Activated CD4-positive, alpha-beta T cell treated with anti-CD3 and anti-CD28 coated beads, Interleukin-2, amount 10 ng/mL, durations not matched to agents 7 days and 5 days (primary cell): Measurements from ENCODE around the gene PHB1. TPM values are rescaled to one million over a fixed set of nuclear protein-coding genes. Genes with fewer than 3 reads are reported as not detected.
"Not testable (repeated sequence)": the region's sequence is repeated elsewhere in the genome, so short reads cannot be mapped to it uniquely, and the experiment has no call there.

Experiments
- CTCF ChIA-PET: fragments of 350-600 bp; sonication (Branson Sonifier 250); formaldehyde crosslinking; loops from one replicate; lab custom pipeline; 2021; ENCODE audit warnings: antibody characterized with exemption; lab: Charles Lee
- POLR2A ChIA-PET: fragments of 350-600 bp; sonication (Branson Sonifier 250); formaldehyde crosslinking; loops from one replicate; lab custom pipeline; 2021; ENCODE audit warnings: antibody characterized with exemption; lab: Charles Lee
- DNase-seq: peaks from one replicate; pipeline ENCODE4 v3.0.0-alpha.2; 2020
- H3K27ac Mint-ChIP-seq: one replicate; pipeline ENCODE4 v1.8.0; 2021; ENCODE audit warnings: mild to moderate bottlenecking, moderate library complexity, mixed read lengths
- H3K27me3 Mint-ChIP-seq: one replicate; pipeline ENCODE4 v1.8.0; 2021; ENCODE audit warnings: mixed read lengths
- H3K36me3 Mint-ChIP-seq: one replicate; pipeline ENCODE4 v1.8.0; 2021; ENCODE audit warnings: low read depth, mixed read lengths
- H3K4me1 Mint-ChIP-seq: one replicate; pipeline ENCODE4 v1.8.0; 2021; ENCODE audit warnings: mixed read lengths
- H3K4me3 Mint-ChIP-seq: one replicate; pipeline ENCODE4 v1.8.0; 2021; ENCODE audit warnings: mild to moderate bottlenecking, moderate library complexity, mixed read lengths
- H3K9me3 Mint-ChIP-seq: one replicate; pipeline ENCODE4 v1.8.0; 2021; ENCODE audit warnings: mixed read lengths
- total RNA-seq, 2 experiments: library from RNA; stranded (reverse); gene quantifications; one replicate each; pipeline ENCODE4 v1.2.3, GENCODE V29; 2021

PHB1 gene
- total RNA-seq, 2 experiments from 2014 or later = 132 to 153 TPM

DNA sequence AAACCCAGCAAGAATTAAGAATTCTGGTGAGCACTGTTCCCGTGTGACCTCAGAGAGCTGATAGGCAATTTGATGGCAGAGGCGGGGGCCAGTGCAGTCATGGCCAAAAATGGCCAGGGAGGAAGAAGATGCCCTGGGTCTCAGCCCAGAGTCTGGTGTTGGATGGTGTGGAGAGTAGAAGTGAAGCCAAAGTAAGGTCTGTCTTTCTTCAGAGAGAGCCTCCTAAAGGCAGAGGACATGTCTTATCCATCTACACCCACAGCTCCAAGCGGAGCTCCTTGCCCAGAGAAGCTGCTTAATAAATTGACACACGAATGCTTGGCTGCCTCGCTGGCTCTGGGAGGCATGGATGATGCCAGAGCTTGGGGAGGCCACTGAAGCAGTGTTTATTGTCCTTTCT is 32.9 kb downstream of the PHB1 start:
- Mint-ChIP-seq H3K4me3 (no peak overlapping the region), H3K36me3 (peaks cover 4% of the 10 kb centered on the region), H3K9me3 (no peaks in the 10 kb centered on the region), H3K27ac (no peak overlapping the region), H3K4me1 (peaks cover 5% of the 10 kb centered on the region), H3K27me3 (peaks cover 9% of the 10 kb centered on the region)
- CTCF ChIA-PET = interaction anchor here (1.4 to 1.9 kb wide), 2 partner anchors 11 to 18 kb away, joined by 4 read pairs; no protein-coding TSS in a partner anchor
- POLR2A ChIA-PET = interaction anchor here (0.6 kb wide), 2 partner anchors 128 to 315 kb away, joined by 3 to 8 read pairs; no protein-coding TSS in a partner anchor
- DNase-seq = no peak

GRCh38 chr17:49381033-49381432 is 33.6 kb downstream of the PHB1 start:
- peaks cover under 1% of the 10 kb centered on the region for H3K4me1 Mint-ChIP-seq
- no peak overlapping the region for H3K27ac Mint-ChIP-seq
- no peaks in the 10 kb centered on the region for H3K9me3 Mint-ChIP-seq
- POLR2A ChIA-PET = interaction anchor here (0.6 kb wide), 1 partner anchor 44 kb away, joined by 3 read pairs; no protein-coding TSS in a partner anchor
- DNase-seq = no peak
- peaks cover 7% of the 10 kb centered on the region for H3K27me3 Mint-ChIP-seq
- CTCF ChIA-PET = interaction anchor here (0.6 to 2.0 kb wide), 4 partner anchors 10 to 61 kb away, joined by 4 to 5 read pairs (median 4); no protein-coding TSS in a partner anchor
- peaks cover 4% of the 10 kb centered on the region for H3K36me3 Mint-ChIP-seq
- no peak overlapping the region for H3K4me3 Mint-ChIP-seq

GRCh38 chr17:49379926-49380325 is 34.8 kb downstream of the PHB1 start:
- no peaks in the 10 kb centered on the region for H3K4me1 Mint-ChIP-seq
- H3K4me3 Mint-ChIP-seq = no peak overlapping the region
- no peaks in the 10 kb centered on the region for H3K9me3 Mint-ChIP-seq
- DNase-seq = no peak
- ChIA-PET CTCF (interaction anchor here (2.0 kb wide), 1 partner anchor 11 kb away, joined by 4 read pairs; no protein-coding TSS in a partner anchor), POLR2A (no interaction called here)
- H3K36me3 Mint-ChIP-seq = peaks cover 4% of the 10 kb centered on the region
- H3K27me3 Mint-ChIP-seq = peaks cover 6% of the 10 kb centered on the region
- H3K27ac Mint-ChIP-seq = no peak overlapping the region

DNA sequence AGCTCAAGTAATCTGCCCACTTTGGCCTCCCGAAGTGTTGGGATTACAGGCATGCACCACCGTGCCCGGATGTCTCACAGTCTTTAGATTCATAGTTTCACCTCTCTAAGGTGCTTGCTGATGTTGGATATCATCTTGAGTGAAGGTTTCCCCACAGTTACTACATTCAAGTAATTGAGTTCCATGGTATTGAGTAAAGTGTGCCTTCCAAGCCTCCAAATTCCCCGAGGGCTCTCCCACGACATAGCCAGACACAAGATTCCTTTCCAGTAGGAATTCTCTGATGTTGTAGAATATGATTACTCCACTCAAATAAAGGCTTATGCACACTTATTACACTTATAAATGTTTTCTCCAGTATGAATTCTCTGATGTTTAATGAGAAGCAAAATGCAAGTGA is 36.4 kb downstream of the PHB1 start:
- ChIA-PET CTCF (interaction anchor here (0.8 to 1.0 kb wide), 2 partner anchors 10 to 13 kb away, joined by 3 read pairs; no protein-coding TSS in a partner anchor), POLR2A (no interaction called here)
- Mint-ChIP-seq H3K4me1 (no peaks in the 10 kb centered on the region), H3K4me3 (no peak overlapping the region), H3K36me3 (peaks cover 4% of the 10 kb centered on the region), H3K27me3 (peaks cover 6% of the 10 kb centered on the region), H3K27ac (no peak overlapping the region), H3K9me3 (no peaks in the 10 kb centered on the region)
- no peak for DNase-seq

DNA sequence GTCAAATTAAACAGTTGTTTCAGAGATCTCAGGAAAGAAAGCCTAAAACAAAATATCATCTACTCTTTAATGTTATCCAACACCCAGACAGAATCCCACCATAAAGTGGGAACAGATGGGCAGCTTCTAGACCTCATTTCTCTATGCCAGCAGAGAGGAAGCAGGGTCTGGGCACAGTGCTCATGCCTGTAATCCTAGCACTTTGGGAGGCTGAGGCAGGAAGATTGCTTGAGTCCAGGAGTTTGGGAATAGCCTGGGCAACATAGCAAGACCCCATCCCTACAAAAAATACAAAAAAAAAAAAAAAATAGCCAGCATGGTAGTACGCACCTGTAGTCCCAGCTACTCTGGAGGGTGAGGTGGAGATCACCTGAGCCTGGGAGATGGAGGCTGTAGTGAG is 39.1 kb downstream of the PHB1 start:
- Mint-ChIP-seq H3K4me1 (no peaks in the 10 kb centered on the region), H3K36me3 (peaks cover 2% of the 10 kb centered on the region), H3K27me3 (peaks cover 6% of the 10 kb centered on the region), H3K4me3 (no peak overlapping the region), H3K27ac (no peak overlapping the region), H3K9me3 (no peaks in the 10 kb centered on the region)
- DNase-seq = no peak
- ChIA-PET POLR2A (no interaction called here), CTCF (interaction anchor here (0.9 to 2.9 kb wide), 3 partner anchors 9 to 14 kb away, joined by 4 to 9 read pairs (median 4); no protein-coding TSS in a partner anchor)

GRCh38 chr17:49373115-49373514 is 41.6 kb downstream of the PHB1 start:
- CTCF ChIA-PET = no interaction called here
- POLR2A ChIA-PET = no interaction called here
- no peaks in the 10 kb centered on the region for H3K27me3 Mint-ChIP-seq
- peaks cover 3% of the 10 kb centered on the region for H3K4me1 Mint-ChIP-seq
- H3K4me3 Mint-ChIP-seq = no peak overlapping the region
- H3K36me3 Mint-ChIP-seq = no peaks in the 10 kb centered on the region
- DNase-seq = no peak
- no peak overlapping the region for H3K27ac Mint-ChIP-seq
- no peaks in the 10 kb centered on the region for H3K9me3 Mint-ChIP-seq

- Mint-ChIP-seq H3K4me3 (no peak overlapping the region), H3K27me3 (no peaks in the 10 kb centered on the region), H3K9me3 (no peaks in the 10 kb centered on the region), H3K27ac (no peak overlapping the region), H3K4me1 (peaks cover 5% of the 10 kb centered on the region), H3K36me3 (no peaks in the 10 kb centered on the region)
- ChIA-PET CTCF (no interaction called here), POLR2A (interaction anchor here (0.5 kb wide), 1 partner anchor 125 kb away, joined by 3 read pairs; no protein-coding TSS in a partner anchor)
- no peak for DNase-seq
These were observed 42.3 kb downstream of the PHB1 start for GRCh38 chr17:49372425-49372824.

- no peaks in the 10 kb centered on the region for H3K27me3 Mint-ChIP-seq
These were observed 43.5 kb downstream of the PHB1 start for GRCh38 chr17:49370971-49371834.

DNA sequence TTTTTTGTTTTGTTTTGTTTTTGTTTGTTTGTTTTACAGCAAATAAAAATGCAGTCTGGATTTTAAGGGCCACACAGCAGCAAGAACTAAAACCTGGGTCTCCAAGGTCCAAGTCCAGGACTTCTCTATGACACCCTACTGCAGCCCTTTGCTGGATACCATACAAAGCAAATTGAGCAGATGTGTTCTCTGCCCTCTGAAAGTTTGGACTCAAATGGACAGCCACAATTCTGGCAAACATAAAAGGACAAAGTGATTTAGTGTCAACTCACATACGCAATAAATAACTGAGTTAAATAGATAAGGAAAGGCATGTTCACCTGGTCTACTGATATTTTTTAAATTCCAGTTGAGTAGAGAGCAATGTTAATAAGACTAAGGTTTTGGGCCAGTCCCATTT is 44.9 kb downstream of the PHB1 start:
- CTCF ChIA-PET = interaction anchor here (1.3 to 1.5 kb wide), 2 partner anchors 51 to 162 kb away, joined by 3 to 5 read pairs; no protein-coding TSS in a partner anchor
- POLR2A ChIA-PET = no interaction called here
- no peaks in the 10 kb centered on the region for H3K36me3 Mint-ChIP-seq
- H3K4me3 Mint-ChIP-seq = no peak overlapping the region
- H3K27ac Mint-ChIP-seq = no peak overlapping the region
- no peaks in the 10 kb centered on the region for H3K9me3 Mint-ChIP-seq
- no peaks in the 10 kb centered on the region for H3K27me3 Mint-ChIP-seq
- DNase-seq = no peak
- H3K4me1 Mint-ChIP-seq = peaks cover 20% of the 10 kb centered on the region

More at GRCh38 chr17:49370971-49371834, 43.5 kb downstream of the PHB1 start:
- Mint-ChIP-seq H3K4me3 (no peak overlapping the region), H3K9me3 (no peaks in the 10 kb centered on the region), H3K27ac (no peak overlapping the region), H3K36me3 (no peaks in the 10 kb centered on the region), H3K4me1 (peaks cover 8% of the 10 kb centered on the region)
- ChIA-PET POLR2A (no interaction called here), CTCF (interaction anchor here (0.7 to 1.0 kb wide), 4 partner anchors 10 to 26 kb away, joined by 3 to 4 read pairs (median 4); no protein-coding TSS in a partner anchor)
- DNase-seq = no peak

DNA sequence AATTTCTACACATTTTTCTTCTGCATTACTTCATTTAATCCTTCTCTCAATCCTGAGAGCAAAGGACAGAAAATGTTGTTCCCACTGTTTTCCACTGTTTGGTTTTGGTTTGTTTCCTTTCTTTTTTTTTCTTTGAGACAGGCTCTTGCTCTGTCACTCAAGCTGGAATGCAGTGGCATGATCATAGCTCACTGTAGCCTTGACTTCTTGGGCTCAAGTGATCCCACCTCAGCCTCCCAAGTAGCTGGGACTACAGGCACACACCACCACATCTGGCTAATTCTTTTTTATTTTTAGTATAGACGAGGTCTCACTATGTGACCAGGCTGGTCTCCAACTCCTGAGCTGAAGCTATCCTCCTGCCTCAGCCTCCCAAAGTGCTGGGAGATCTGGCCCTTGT is 45.6 kb downstream of the PHB1 start:
- Mint-ChIP-seq H3K36me3 (no peaks in the 10 kb centered on the region), H3K9me3 (no peaks in the 10 kb centered on the region), H3K4me1 (peaks cover 24% of the 10 kb centered on the region), H3K27ac (no peak overlapping the region), H3K27me3 (no peaks in the 10 kb centered on the region), H3K4me3 (no peak overlapping the region)
- DNase-seq = no peak
- ChIA-PET POLR2A (no interaction called here), CTCF (interaction anchor here (1.0 to 1.6 kb wide), 13 partner anchors 8 to 161 kb away, joined by 3 to 9 read pairs (median 4); no protein-coding TSS in a partner anchor)

DNA sequence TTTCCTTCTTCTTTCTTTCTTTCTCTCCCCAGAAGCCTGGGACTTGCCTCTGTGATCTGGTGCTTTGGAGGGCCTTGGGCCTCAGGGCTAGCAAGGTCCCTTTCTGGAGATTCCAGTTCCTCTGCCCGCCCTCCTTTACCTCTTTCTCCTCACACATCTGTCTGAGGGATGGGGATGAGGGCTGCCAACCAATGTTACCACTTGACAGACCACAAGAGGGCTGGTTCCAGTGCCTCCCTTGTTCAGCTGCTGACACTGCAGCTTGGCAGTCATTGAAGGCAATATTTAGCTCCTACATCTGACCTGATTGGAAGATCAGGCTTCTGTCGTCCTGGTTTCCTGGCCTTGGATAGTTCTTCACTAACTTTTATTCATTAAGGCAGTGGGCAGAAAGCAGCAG is 49.0 kb downstream of the PHB1 start:
- peak; percentile 54 for DNase-seq
- POLR2A ChIA-PET = no interaction called here
- H3K27ac Mint-ChIP-seq = peak overlapping the region; percentile 80

GRCh38 chr17:49365126-49365525 is 49.6 kb downstream of the PHB1 start:
- not testable (repeated sequence) for H3K27ac Mint-ChIP-seq

More for the DNA sequence above, 49.0 kb downstream of the PHB1 start:
- Mint-ChIP-seq H3K4me1 (peaks cover 35% of the 10 kb centered on the region), H3K27me3 (no peaks in the 10 kb centered on the region), H3K36me3 (no peaks in the 10 kb centered on the region), H3K9me3 (no peaks in the 10 kb centered on the region), H3K4me3 (no peak overlapping the region)
- CTCF ChIA-PET = interaction anchor here (0.6 to 1.8 kb wide), 5 partner anchors 13 to 49 kb away, joined by 3 to 9 read pairs (median 4); no protein-coding TSS in a partner anchor

GRCh38 chr17:49364119-49364518 is 50.6 kb downstream of the PHB1 start:
- peaks cover 49% of the 10 kb centered on the region for H3K4me1 Mint-ChIP-seq
- H3K36me3 Mint-ChIP-seq = peaks cover 4% of the 10 kb centered on the region
- POLR2A ChIA-PET = no interaction called here
- H3K4me3 Mint-ChIP-seq = no peak overlapping the region
- no peaks in the 10 kb centered on the region for H3K9me3 Mint-ChIP-seq
- CTCF ChIA-PET = no interaction called here
- H3K27me3 Mint-ChIP-seq = no peaks in the 10 kb centered on the region
- DNase-seq = no peak
- H3K27ac Mint-ChIP-seq = no peak overlapping the region

More at GRCh38 chr17:49365126-49365525, 49.6 kb downstream of the PHB1 start:
- POLR2A ChIA-PET, H3K9me3 Mint-ChIP-seq, H3K36me3 Mint-ChIP-seq, H3K4me3 Mint-ChIP-seq, H3K27me3 Mint-ChIP-seq, DNase-seq: not testable (repeated sequence)
- peaks cover 39% of the 10 kb centered on the region for H3K4me1 Mint-ChIP-seq
- CTCF ChIA-PET = interaction anchor here (0.6 to 1.8 kb wide), 7 partner anchors 14 to 336 kb away, joined by 3 to 9 read pairs (median 3); no protein-coding TSS in a partner anchor
